Breast epithelium (tissue), 4 donors: Measurements from ENCODE around the gene PLAC1. TPM values are rescaled to one million over a fixed set of nuclear protein-coding genes. Genes with fewer than 3 reads are reported as not detected.

Experiments
- DNase-seq, 2 donors: peaks; one replicate each; pipeline ENCODE4 v3.0.0-alpha.2; 2019; ENCODE audit warnings: low spot score in 2 of 2
- H3K27ac ChIP-seq, 2 donors: fragments of 200-600 bp; sonication (generic) in 1 of 2; one replicate each; pipeline ENCODE4 v1.5.1; 2016 to 2019; ENCODE audit warnings: mild to moderate bottlenecking in 1 of 2
- H3K27me3 ChIP-seq, 2 donors: fragments of 200-600 bp; sonication (generic) in 1 of 2; one replicate each; pipeline versions ENCODE4 v1.5.1 to v1.6.0; 2017 to 2019; ENCODE audit warnings: control low read depth in 1 of 2, mild to moderate bottlenecking in 1 of 2
- H3K36me3 ChIP-seq: fragments of 200-600 bp; one replicate; pipeline ENCODE4 v1.5.1; 2019
- H3K4me1 ChIP-seq, 2 donors: fragments of 200-600 bp; sonication (generic); one replicate each; pipeline ENCODE4 v1.5.1; 2016 to 2019; ENCODE audit warnings: control low read depth in 1 of 2
- H3K4me3 ChIP-seq, 3 donors: fragments of 200-600 bp; sonication (generic); 1 replicate in 2 of 3; 2 replicates in 1 of 3; pipeline ENCODE4 v1.5.1; 2016 to 2019; ENCODE audit warnings: mild to moderate bottlenecking in 3 of 3, moderate library complexity in 2 of 3
- H3K9me3 ChIP-seq, 2 donors: fragments of 200-600 bp; sonication (generic) in 1 of 2; one replicate each; pipeline ENCODE4 v1.5.1; 2016 to 2019; ENCODE audit warnings: control low read depth in 1 of 2
- CTCF ChIP-seq, 3 donors: fragments of 450-650 bp; IDR thresholded peaks; one replicate each; pipeline ENCODE4 v1.5.1; 2016 to 2017; ENCODE audit warnings: antibody characterized with exemption in 3 of 3, mild to moderate bottlenecking in 3 of 3, moderate library complexity in 3 of 3
- POLR2A ChIP-seq: fragments of 450-650 bp; IDR thresholded peaks from one replicate; pipeline ENCODE4 v1.6.1; 2016; ENCODE audit warnings: antibody characterized with exemption, mild to moderate bottlenecking, moderate library complexity
- POLR2AphosphoS5 ChIP-seq, 3 donors: sonication (generic); formaldehyde crosslinking; IDR thresholded peaks; one replicate each; pipeline ENCODE4 v1.6.1; 2017; ENCODE audit warnings: antibody characterized with exemption in 3 of 3
- intact Hi-C: fragments of 100-400 bp; cut with DNase I; formaldehyde crosslinking; loops from one replicate; pipeline ENCODE4 v1.15.1; 2023; ENCODE audit warnings: low total_unique reads
- total RNA-seq, 3 donors: library from RNA; depleted of rRNA; stranded (reverse); fragments of >200 nt; gene quantifications; one replicate each; pipeline ENCODE4 v1.1.0, GENCODE V29; 2016

The PLAC1 gene
- total RNA-seq, 3 donors from 2014 or later: not detected

- intact Hi-C loops: no loop called here
- no peaks in the 10 kb centered on the region for H3K9me3 ChIP-seq
- peaks cover 0 to 15% of the 10 kb centered on the region in 2 donors for H3K27me3 ChIP-seq
- no peak overlapping the region for H3K4me3 ChIP-seq
- H3K27ac ChIP-seq: no peak overlapping the region
- no peak for TF ChIP-seq POLR2A
- TF ChIP-seq POLR2AphosphoS5 (IDR thresholded peaks at IDR 0.05): no peak
- no peak for TF ChIP-seq CTCF (IDR thresholded peaks at IDR 0.05)
- H3K36me3 ChIP-seq: no peaks in the 10 kb centered on the region
- no peak for DNase-seq
- H3K4me1 ChIP-seq: no peaks in the 10 kb centered on the region
These were observed 77.4 kb downstream of the PLAC1 start for GRCh38 chrX:134580907-134581306.

DNA sequence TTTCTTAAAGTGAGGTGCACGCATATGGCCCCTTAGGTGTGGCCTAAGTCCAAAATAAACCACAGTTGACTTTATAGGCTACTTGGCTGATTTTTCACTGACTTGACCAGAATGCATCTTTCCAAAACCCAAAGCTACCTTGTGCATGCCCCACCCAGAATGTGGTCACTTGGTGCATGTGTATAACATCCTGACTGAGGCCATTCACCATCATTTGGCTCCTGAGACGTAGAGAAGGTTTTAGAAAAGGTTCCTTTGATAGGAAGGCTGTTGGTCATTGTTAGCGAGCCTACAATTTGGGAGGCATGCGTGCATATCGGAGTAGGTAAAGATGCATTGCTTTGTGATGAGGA lies 84.6 kb downstream of the PLAC1 start:
- TF ChIP-seq CTCF (IDR thresholded peaks at IDR 0.05) (no peak), POLR2AphosphoS5 (IDR thresholded peaks at IDR 0.05) (no peak), POLR2A (no peak)
- DNase-seq: no peak

DNA sequence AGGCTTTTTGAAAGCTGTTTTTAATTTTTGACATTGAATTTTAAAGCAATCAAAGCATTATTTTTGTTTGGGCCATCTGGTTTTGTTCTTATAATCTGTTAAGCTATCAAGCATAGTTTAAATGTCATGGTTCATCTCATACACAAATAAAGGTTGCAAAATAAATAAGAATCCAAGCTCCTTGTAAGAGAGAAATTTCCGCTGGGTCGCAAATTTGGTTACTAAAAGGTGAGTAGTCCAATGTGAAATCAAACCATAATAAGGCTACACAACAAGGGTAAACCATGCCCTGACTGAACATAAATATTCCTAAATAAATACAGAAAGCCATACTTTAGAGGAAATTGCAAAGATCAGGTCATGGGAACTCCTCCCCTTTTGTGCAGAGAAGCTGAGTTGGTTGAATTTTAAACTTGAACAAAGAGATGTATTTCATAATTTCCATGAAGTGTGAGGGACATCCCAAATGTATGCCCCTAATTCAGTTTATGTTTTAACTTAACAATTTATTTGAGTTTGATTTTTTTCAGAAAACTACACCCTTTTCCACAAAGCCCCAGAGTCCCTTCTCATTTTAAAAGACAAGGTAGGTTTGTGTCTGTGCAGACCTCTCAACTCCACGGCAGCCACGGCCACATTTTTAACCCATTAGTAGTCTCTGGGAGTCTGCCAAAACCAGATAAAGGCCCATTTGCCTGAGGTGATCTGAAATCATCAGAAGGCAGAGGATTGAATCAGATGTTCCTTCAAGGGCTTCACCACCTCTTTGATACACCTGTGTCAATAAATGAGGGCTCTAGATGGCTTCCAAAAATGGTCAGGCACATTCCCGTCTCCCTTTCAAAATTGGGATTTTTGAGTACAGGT lies 85.2 kb downstream of the PLAC1 start:
- intact Hi-C loops: loop anchor here (5.0 kb wide), 1 partner anchor 506 kb away; no protein-coding TSS in a partner anchor
- DNase-seq: no peak
- no peak overlapping the region for H3K27ac ChIP-seq

More for the DNA sequence above, 84.6 kb downstream of the PLAC1 start:
- H3K27ac ChIP-seq: no peak overlapping the region
- intact Hi-C loops: loop anchor here (5.0 kb wide), 1 partner anchor 506 kb away; no protein-coding TSS in a partner anchor
- H3K9me3 ChIP-seq: no peaks in the 10 kb centered on the region
- H3K4me3 ChIP-seq: no peak overlapping the region
- no peaks in the 10 kb centered on the region for H3K4me1 ChIP-seq
- peaks cover 0 to 47% of the 10 kb centered on the region in 2 donors for H3K27me3 ChIP-seq
- no peaks in the 10 kb centered on the region for H3K36me3 ChIP-seq

GRCh38 chrX:134571796-134572195 lies 86.5 kb downstream of the PLAC1 start:
- no peak for TF ChIP-seq POLR2AphosphoS5 (IDR thresholded peaks at IDR 0.05)
- TF ChIP-seq POLR2A: no peak
- no peak for TF ChIP-seq CTCF (IDR thresholded peaks at IDR 0.05)
- Histone ChIP-seq H3K4me3 (no peak overlapping the region), H3K27me3 (peaks cover 0 to 57% of the 10 kb centered on the region in 2 donors), H3K9me3 (no peaks in the 10 kb centered on the region), H3K36me3 (no peaks in the 10 kb centered on the region), H3K4me1 (no peaks in the 10 kb centered on the region), H3K27ac (no peak overlapping the region)
- intact Hi-C loops: loop anchor here (5.0 kb wide), 1 partner anchor 504 kb away; no protein-coding TSS in a partner anchor
- DNase-seq: no peak

More for the DNA sequence above, 85.2 kb downstream of the PLAC1 start:
- H3K4me3 ChIP-seq: no peak overlapping the region
- H3K4me1 ChIP-seq: no peaks in the 10 kb centered on the region
- no peaks in the 10 kb centered on the region for H3K9me3 ChIP-seq
- TF ChIP-seq POLR2AphosphoS5 (IDR thresholded peaks at IDR 0.05): no peak
- TF ChIP-seq POLR2A: no peak
- no peak for TF ChIP-seq CTCF (IDR thresholded peaks at IDR 0.05)
- no peaks in the 10 kb centered on the region for H3K36me3 ChIP-seq
- H3K27me3 ChIP-seq: peaks cover 0 to 54% of the 10 kb centered on the region in 2 donors

- no peaks in the 10 kb centered on the region for H3K4me1 ChIP-seq
- no peak for DNase-seq
- no peak overlapping the region for H3K4me3 ChIP-seq
- H3K36me3 ChIP-seq: no peaks in the 10 kb centered on the region
- no peaks in the 10 kb centered on the region for H3K9me3 ChIP-seq
- intact Hi-C loops: loop anchor here (5.0 kb wide), 1 partner anchor 504 kb away; no protein-coding TSS in a partner anchor
- no peak overlapping the region for H3K27ac ChIP-seq
- TF ChIP-seq CTCF (IDR thresholded peaks at IDR 0.05) (no peak), POLR2AphosphoS5 (IDR thresholded peaks at IDR 0.05) (no peak), POLR2A (no peak)
- H3K27me3 ChIP-seq: peaks cover 0 to 60% of the 10 kb centered on the region in 2 donors
These were observed 87.4 kb downstream of the PLAC1 start for GRCh38 chrX:134570899-134571298.
